Lower lobe of right lung (tissue), 2 donors: ENCODE data around the gene EPHA2. TPM values are rescaled to one million over a fixed set of nuclear protein-coding genes. Genes with fewer than 3 reads are reported as not detected.
A peak's percentile ranks its signal among the peaks of the same experiment; 100 is the strongest.

Experiments used
- ATAC-seq, 2 donors: fragments of 200-7000 bp; cut with Tn5 transposase; one replicate each; pipeline ENCODE4 v1.9.1; 2020 to 2022; ENCODE audit warnings: mild to moderate bottlenecking in 2 of 2, moderate library complexity in 2 of 2
- DNase-seq: peaks from one replicate; pipeline ENCODE4 v3.0.0-alpha.2; 2020
- H3K27ac ChIP-seq: fragments of 200-600 bp; one replicate; pipeline ENCODE4 v1.8.0; 2022
- H3K27me3 ChIP-seq: fragments of 200-600 bp; one replicate; pipeline ENCODE4 v1.8.0; 2022; ENCODE audit warnings: low read depth
- H3K36me3 ChIP-seq: fragments of 200-600 bp; one replicate; pipeline ENCODE4 v1.8.0; 2022; ENCODE audit warnings: mild to moderate bottlenecking
- H3K4me1 ChIP-seq: fragments of 200-600 bp; one replicate; pipeline ENCODE4 v1.8.0; 2022
- H3K4me3 ChIP-seq: fragments of 200-600 bp; one replicate; pipeline ENCODE4 v1.8.0; 2022; ENCODE audit warnings: mild to moderate bottlenecking
- H3K9me3 ChIP-seq: fragments of 200-600 bp; one replicate; pipeline ENCODE4 v1.8.0; 2022
- intact Hi-C: fragments of 100-400 bp; cut with DNase I; formaldehyde crosslinking; loops from one replicate; pipeline ENCODE4 v1.11.0; 2022
- total RNA-seq: library from RNA; stranded (reverse); fragmentation: NEBNext Ultra II Directional; extraction: Animal tissue kit (Norgen Biotek cat#: 25700); gene quantifications from one replicate; pipeline ENCODE4 v1.2.1, GENCODE V29; 2021
- TF ChIP-seq, protein P1 (sequence below): fragments of 200-600 bp; IDR thresholded peaks from one replicate; pipeline ENCODE4 v1.8.0; 2022; ENCODE audit warnings: antibody characterized with exemption, mild to moderate bottlenecking
- donor health status: DM: no; HTN: yes; CAD: no; lungs with severe emphysema.

The EPHA2 gene
- total RNA-seq, 1 donor from 2014 or later, result 20.4 TPM

GRCh38 chr1:16078925-16079656 is 76.8 kb downstream of the EPHA2 start:
- TF ChIP-seq, protein P1, sequence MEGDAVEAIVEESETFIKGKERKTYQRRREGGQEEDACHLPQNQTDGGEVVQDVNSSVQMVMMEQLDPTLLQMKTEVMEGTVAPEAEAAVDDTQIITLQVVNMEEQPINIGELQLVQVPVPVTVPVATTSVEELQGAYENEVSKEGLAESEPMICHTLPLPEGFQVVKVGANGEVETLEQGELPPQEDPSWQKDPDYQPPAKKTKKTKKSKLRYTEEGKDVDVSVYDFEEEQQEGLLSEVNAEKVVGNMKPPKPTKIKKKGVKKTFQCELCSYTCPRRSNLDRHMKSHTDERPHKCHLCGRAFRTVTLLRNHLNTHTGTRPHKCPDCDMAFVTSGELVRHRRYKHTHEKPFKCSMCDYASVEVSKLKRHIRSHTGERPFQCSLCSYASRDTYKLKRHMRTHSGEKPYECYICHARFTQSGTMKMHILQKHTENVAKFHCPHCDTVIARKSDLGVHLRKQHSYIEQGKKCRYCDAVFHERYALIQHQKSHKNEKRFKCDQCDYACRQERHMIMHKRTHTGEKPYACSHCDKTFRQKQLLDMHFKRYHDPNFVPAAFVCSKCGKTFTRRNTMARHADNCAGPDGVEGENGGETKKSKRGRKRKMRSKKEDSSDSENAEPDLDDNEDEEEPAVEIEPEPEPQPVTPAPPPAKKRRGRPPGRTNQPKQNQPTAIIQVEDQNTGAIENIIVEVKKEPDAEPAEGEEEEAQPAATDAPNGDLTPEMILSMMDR, result peak; percentile 89
- Histone ChIP-seq H3K36me3 (no peaks in the 10 kb centered on the region), H3K27ac (no peak overlapping the region), H3K4me3 (no peak overlapping the region), H3K9me3 (no peaks in the 10 kb centered on the region), H3K27me3 (peaks cover under 1% of the 10 kb centered on the region), H3K4me1 (peaks cover 8% of the 10 kb centered on the region)
- peak; percentile 82 for DNase-seq
- intact Hi-C loops, result no loop called here
- peak; percentile 78 to 81 for ATAC-seq

DNA sequence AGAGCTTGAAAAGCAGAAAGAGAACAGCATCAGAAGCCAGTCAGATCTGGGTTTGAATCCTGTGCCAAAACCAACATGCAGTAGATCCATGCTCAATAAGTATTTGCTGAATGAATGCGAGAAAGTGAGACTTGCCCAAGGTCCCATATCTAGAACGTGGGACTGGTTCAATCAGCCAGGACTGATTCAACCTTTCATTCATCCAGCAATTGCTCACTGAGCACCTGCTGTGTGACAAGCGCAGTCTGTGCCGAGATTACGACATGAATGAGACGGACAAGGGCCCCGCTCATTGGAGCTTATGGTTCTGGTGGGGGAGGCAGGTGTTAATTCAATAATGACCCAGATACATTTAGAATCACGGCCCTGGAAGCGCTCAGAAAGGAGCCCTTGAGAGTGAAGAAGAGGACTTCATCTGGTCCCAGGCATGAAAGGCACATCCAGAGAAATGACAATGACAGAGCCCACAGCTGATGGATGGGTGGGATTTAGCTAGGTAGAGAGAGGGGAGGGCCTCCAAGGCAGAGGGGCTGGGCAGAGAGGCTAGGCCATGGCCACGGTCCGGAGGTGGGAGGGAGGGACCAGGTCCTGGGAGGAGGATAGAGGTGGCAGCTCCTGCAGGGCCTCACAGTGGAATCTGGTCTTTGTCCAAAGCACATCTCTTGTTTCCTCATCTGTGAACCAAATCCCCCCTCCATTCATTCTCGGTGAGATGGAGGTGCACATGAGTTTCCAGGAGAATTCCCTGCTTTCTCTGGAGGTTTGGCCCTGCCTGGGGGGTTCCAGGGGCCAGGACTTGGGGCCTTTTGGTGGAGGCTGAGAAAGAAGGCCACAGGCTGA is 78.2 kb downstream of the EPHA2 start:
- intact Hi-C loops, result no loop called here
- DNase-seq, result no peak

GRCh38 chr1:16076865-16077238 is 79.0 kb downstream of the EPHA2 start:
- Histone ChIP-seq H3K36me3 (no peaks in the 10 kb centered on the region), H3K9me3 (no peaks in the 10 kb centered on the region), H3K4me1 (peaks cover 19% of the 10 kb centered on the region), H3K4me3 (no peak overlapping the region), H3K27ac (no peak overlapping the region), H3K27me3 (peaks cover 16% of the 10 kb centered on the region)
- no peak for ATAC-seq
- intact Hi-C loops, result no loop called here
- no peak for DNase-seq
- TF ChIP-seq, protein P1, result no peak

More for the DNA sequence above, 78.2 kb downstream of the EPHA2 start:
- Histone ChIP-seq H3K9me3 (no peaks in the 10 kb centered on the region), H3K4me1 (peaks cover 19% of the 10 kb centered on the region), H3K27ac (no peak overlapping the region), H3K4me3 (no peak overlapping the region), H3K36me3 (no peaks in the 10 kb centered on the region), H3K27me3 (peaks cover 11% of the 10 kb centered on the region)
- no peak for ATAC-seq
- TF ChIP-seq, protein P1, result no peak

DNA sequence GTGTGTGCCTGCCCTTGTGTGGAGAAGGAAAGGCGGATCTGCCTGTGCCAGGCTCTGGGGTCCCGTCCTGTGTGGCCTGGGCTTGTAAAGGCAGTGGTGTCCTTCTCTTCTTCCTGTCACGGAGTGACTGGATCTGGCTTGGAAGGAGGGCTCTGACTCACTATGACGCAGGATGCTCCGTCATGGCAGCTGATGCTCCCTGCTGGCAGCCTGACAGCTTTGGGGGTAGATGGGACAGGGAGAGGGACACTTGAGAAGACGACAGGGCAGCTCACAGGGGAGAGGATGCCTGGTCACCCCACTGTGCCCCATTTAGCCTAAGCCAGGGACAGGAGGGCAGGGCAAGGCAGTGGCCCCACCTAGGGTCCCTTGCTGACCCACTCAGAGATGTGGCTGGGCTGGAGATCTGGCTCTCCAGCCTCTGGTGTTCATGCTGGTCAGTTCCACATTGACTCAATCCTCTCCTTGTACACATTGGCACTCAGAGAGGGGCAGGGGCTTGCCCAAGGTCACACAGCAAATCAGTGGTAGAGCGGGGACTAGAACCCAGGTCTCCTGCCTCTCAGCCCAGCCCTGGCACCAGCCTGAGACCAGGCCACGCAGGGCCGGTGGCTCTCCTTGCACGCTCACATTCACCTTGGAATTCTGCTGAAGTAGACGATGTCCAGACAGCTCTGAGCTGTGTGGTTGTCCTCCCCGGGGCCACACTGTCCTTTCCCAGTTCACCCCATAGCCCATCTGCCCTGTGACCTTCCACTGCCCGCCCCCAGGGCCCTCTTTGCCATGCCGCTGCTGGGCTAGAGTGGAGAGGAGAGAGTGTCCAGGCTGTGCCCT is 79.6 kb downstream of the EPHA2 start:
- H3K27me3 ChIP-seq, result peaks cover 18% of the 10 kb centered on the region
- no peak for DNase-seq
- no peak overlapping the region for H3K4me3 ChIP-seq
- H3K4me1 ChIP-seq, result peaks cover 19% of the 10 kb centered on the region
- intact Hi-C loops, result no loop called here
- no peak overlapping the region for H3K27ac ChIP-seq
- H3K36me3 ChIP-seq, result no peaks in the 10 kb centered on the region
- TF ChIP-seq, protein P1, result no peak
- no peaks in the 10 kb centered on the region for H3K9me3 ChIP-seq
- no peak for ATAC-seq

GRCh38 chr1:16075337-16076030 is 80.4 kb downstream of the EPHA2 start:
- Histone ChIP-seq H3K27me3 (peaks cover 18% of the 10 kb centered on the region), H3K4me3 (no peak overlapping the region), H3K36me3 (no peaks in the 10 kb centered on the region), H3K9me3 (no peaks in the 10 kb centered on the region), H3K27ac (no peak overlapping the region), H3K4me1 (peaks cover 19% of the 10 kb centered on the region)
- ATAC-seq (peak; percentile 5 to 40), DNase-seq (no peak)
- TF ChIP-seq, protein P1, result no peak
- intact Hi-C loops, result no loop called here
